Calu3 (cell line): Measurements from ENCODE around the gene CFAP20. TPM values are rescaled to one million over a fixed set of nuclear protein-coding genes. Genes with fewer than 3 reads are reported as not detected.

Experiments
- BruUV-seq: library from RNA; stranded (reverse); fragments of 400-500 nt; replicated peaks from 2 replicates; lab custom pipeline; 2021; lab: Mats Ljungman, UMichigan
- CTCF ChIA-PET: fragments of 300-600 bp; sonication (Branson Sonifier 250); formaldehyde crosslinking; loops from one replicate; lab custom pipeline; 2022; ENCODE audit warnings: antibody characterized with exemption; lab: Charles Lee
- DNase-seq: peaks from one replicate; pipeline ENCODE4 v3.0.0; 2022
- H3K27ac Mint-ChIP-seq: one replicate; pipeline ENCODE4 v1.8.0; 2022; ENCODE audit warnings: mixed read lengths; ENCODE audit not compliant: unreplicated experiment
- H3K27me3 Mint-ChIP-seq: one replicate; pipeline ENCODE4 v1.8.0; 2022; ENCODE audit warnings: mixed read lengths; ENCODE audit not compliant: unreplicated experiment
- H3K36me3 Mint-ChIP-seq: one replicate; pipeline ENCODE4 v1.8.0; 2022; ENCODE audit warnings: mild to moderate bottlenecking, moderate library complexity, mixed read lengths; ENCODE audit not compliant: insufficient read depth, unreplicated experiment
- H3K4me1 Mint-ChIP-seq: one replicate; pipeline ENCODE4 v1.8.0; 2022; ENCODE audit warnings: mild to moderate bottlenecking, low read depth, mixed read lengths; ENCODE audit not compliant: unreplicated experiment
- H3K4me3 Mint-ChIP-seq: one replicate; pipeline ENCODE4 v1.8.0; 2022; ENCODE audit warnings: mild to moderate bottlenecking, low read depth, moderate library complexity, mixed read lengths; ENCODE audit not compliant: unreplicated experiment
- H3K9me3 Mint-ChIP-seq: one replicate; pipeline ENCODE4 v1.8.0; 2022; ENCODE audit warnings: low read depth, mixed read lengths; ENCODE audit not compliant: unreplicated experiment
- intact Hi-C: fragments of 100-400 bp; cut with micrococcal nuclease; formaldehyde crosslinking; loops from one replicate; pipeline ENCODE4 v1.10.0; 2022; ENCODE audit not compliant: unreplicated experiment
- total RNA-seq: library from RNA; stranded (reverse); gene quantifications from 2 replicates; pipeline ENCODE4 v1.2.3, GENCODE V29; 2022
- TF ChIP-seq, protein P1 (sequence below): fragments of 200-600 bp; IDR thresholded peaks from one replicate; pipeline ENCODE4 v1.8.0; 2022; ENCODE audit warnings: antibody characterized with exemption; ENCODE audit not compliant: unreplicated experiment

Gene CFAP20
- total RNA-seq, 1 experiment from 2014 or later: 63.8 TPM

DNA sequence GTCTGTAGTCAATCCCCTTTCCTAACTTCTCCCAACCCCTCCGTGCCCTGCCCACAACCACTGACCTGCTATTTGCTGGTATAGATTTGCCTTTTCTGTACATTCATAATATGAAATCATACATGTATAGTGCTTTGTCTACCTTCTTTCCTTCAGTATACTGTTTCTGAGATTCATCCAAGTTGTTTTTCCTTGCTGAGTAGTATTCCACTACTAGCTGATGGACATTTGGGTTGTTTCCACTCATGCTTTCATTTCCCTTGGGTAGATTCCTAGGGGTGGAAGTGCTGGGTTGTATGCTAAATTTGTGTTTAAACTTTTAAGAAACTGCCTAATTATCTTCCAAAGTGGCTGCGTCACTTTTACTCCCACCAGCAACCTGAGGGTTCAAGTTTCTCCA is 41.0 kb upstream of the CFAP20 start:
- H3K4me3 Mint-ChIP-seq: no peak overlapping the region
- no peaks in the 10 kb centered on the region for H3K4me1 Mint-ChIP-seq
- TF ChIP-seq, protein P1, sequence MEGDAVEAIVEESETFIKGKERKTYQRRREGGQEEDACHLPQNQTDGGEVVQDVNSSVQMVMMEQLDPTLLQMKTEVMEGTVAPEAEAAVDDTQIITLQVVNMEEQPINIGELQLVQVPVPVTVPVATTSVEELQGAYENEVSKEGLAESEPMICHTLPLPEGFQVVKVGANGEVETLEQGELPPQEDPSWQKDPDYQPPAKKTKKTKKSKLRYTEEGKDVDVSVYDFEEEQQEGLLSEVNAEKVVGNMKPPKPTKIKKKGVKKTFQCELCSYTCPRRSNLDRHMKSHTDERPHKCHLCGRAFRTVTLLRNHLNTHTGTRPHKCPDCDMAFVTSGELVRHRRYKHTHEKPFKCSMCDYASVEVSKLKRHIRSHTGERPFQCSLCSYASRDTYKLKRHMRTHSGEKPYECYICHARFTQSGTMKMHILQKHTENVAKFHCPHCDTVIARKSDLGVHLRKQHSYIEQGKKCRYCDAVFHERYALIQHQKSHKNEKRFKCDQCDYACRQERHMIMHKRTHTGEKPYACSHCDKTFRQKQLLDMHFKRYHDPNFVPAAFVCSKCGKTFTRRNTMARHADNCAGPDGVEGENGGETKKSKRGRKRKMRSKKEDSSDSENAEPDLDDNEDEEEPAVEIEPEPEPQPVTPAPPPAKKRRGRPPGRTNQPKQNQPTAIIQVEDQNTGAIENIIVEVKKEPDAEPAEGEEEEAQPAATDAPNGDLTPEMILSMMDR: no peak
- no peaks in the 10 kb centered on the region for H3K9me3 Mint-ChIP-seq
- peaks cover 54% of the 10 kb centered on the region for H3K36me3 Mint-ChIP-seq
- no peak overlapping the region for H3K27ac Mint-ChIP-seq
- BruUV-seq: no TSS peak
- H3K27me3 Mint-ChIP-seq: no peaks in the 10 kb centered on the region
- no peak for DNase-seq
- intact Hi-C loops: no loop called here
- CTCF ChIA-PET: interaction anchor here (1.1 kb wide), 1 partner anchor 41 kb away, joined by 3 read pairs; the partner anchor contains the start of gene CFAP20

DNA sequence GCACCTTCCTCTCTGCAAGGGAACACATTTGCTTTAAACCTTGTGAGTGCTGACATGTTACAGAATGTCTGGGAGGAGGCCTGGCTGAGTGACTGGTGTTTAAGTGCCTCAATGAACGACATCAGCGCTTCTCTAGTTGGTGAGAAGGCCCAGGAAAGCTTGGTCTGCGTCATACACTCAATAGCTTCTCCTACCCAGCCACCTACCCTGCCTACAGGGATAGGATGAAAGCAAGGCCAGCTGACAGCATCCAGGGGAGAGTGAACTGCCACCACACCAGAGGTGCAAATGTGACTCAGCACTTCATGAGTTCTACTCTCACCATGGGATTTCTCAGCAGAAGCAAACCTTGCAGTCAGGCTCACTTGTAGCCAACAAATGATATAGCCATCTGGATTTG is 31.7 kb upstream of the CFAP20 start:
- Mint-ChIP-seq H3K27me3 (no peaks in the 10 kb centered on the region), H3K27ac (no peak overlapping the region), H3K4me3 (no peak overlapping the region), H3K4me1 (no peaks in the 10 kb centered on the region), H3K9me3 (no peaks in the 10 kb centered on the region), H3K36me3 (peaks cover 36% of the 10 kb centered on the region)
- no peak for DNase-seq
- TF ChIP-seq, protein P1: no peak
- intact Hi-C loops: no loop called here
- CTCF ChIA-PET: no interaction called here
- no TSS peak for BruUV-seq

DNA sequence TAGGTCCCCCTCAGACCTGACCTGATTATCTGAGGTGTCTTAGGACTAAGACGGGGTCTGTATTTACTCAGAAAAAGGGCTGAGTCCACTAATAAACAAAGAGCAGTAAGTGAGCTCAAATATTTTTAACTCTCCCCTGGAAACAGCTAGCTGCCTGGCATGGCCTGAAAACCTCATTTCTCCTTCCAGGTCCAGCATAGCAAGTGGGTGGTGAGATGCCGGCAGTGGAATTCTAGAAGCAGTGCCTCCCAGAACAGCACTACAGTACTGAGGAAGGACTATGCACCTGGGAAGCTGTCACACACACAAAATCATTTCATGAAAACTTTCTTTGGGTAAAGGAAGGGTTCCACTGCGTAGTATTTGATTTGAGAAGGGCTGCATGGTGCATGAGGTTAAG is 29.5 kb upstream of the CFAP20 start:
- intact Hi-C loops: no loop called here
- CTCF ChIA-PET: no interaction called here
- no peak overlapping the region for H3K27ac Mint-ChIP-seq

DNA sequence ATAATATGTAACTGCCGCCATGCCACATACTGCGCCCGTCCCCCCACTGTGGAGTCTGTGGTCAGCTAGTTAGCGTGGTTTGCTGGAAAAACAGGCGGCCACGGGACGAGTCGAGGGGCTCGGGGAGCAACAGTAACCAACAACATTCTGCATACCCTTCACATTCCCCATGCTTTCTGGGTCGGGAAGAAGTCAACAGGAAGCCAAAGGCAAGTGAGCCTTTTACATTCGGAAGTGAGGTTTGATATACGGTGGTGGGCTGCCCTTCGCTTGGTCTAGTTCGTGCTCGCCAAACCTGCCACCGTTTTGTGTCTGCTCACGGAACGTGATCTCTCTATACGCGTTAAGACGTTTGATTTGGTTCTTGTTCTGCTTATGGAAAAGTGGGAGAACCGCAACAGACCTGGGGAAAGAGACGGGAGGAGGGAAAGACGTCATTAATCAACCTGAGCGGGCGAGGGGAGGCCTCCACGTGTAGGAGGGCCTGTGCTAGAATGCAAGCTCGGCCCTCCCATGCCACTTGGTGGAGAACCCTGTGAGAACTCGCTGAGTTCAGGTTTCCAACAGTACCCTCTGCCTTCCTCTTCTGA is 28.9 kb upstream of the CFAP20 start:
- no TSS peak for BruUV-seq
- no peak for DNase-seq
- H3K36me3 Mint-ChIP-seq: peaks cover 13% of the 10 kb centered on the region
- TF ChIP-seq, protein P1: no peak
- no peak overlapping the region for H3K4me3 Mint-ChIP-seq
- CTCF ChIA-PET: interaction anchor here (0.6 kb wide), 1 partner anchor 50 kb away, joined by 4 read pairs; no protein-coding TSS in a partner anchor
- no peaks in the 10 kb centered on the region for H3K9me3 Mint-ChIP-seq
- H3K27me3 Mint-ChIP-seq: no peaks in the 10 kb centered on the region
- no peaks in the 10 kb centered on the region for H3K4me1 Mint-ChIP-seq
- no peak overlapping the region for H3K27ac Mint-ChIP-seq
- intact Hi-C loops: no loop called here

More for the DNA sequence above, 29.5 kb upstream of the CFAP20 start:
- Mint-ChIP-seq H3K9me3 (no peaks in the 10 kb centered on the region), H3K27me3 (no peaks in the 10 kb centered on the region), H3K4me1 (no peaks in the 10 kb centered on the region), H3K4me3 (no peak overlapping the region), H3K36me3 (peaks cover 18% of the 10 kb centered on the region)
- TF ChIP-seq, protein P1: no peak
- DNase-seq: no peak
- no TSS peak for BruUV-seq
